Cardiac fibroblast (primary cell): ENCODE data around the gene CNTLN.
"Not testable (repeated sequence)": the region's sequence is repeated elsewhere in the genome, so short reads cannot be mapped to it uniquely, and the experiment has no call there.

ENCODE experiments used
- DNase-seq, 2 donors: peaks; one replicate each; pipeline versions ENCODE4 v3.0.0 to v3.0.0-alpha.2; 2010; ENCODE audit warnings: low read depth in 2 of 2
- H3K4me3 ChIP-seq, 2 donors: replicated peaks in 1 of 2; 1 replicate in 1 of 2; 2 replicates in 1 of 2; pipeline ENCODE4 v1.5.1; 2011; ENCODE audit warnings: low read depth in 2 of 2, low read length in 2 of 2, mild to moderate bottlenecking in 2 of 2, moderate library complexity in 1 of 2
- TF ChIP-seq, protein P1 (sequence below): IDR thresholded peaks from one replicate; pipeline ENCODE4 v1.5.1; 2011; ENCODE audit warnings: low read depth, mild to moderate bottlenecking, low read length, inconsistent platforms

Gene CNTLN

DNA sequence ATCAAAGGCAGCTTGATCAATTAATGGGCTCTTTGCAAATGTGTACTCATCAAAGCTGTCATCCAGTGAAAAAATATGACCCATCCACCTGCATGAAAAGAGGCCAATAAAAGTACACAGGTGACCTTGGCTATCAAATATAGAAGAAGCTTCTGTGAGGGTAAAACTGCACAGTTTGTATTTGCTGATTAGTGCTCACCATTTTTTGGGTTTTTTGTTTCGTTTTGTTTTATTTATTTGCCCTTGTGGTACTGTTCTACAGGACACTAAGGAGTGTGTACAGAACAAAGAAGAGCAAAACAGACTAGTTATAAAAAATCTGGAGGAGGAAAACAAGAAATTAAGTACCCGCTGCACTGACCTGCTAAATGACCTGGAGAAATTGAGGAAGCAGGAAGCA is 101.3 kb downstream of the CNTLN start:
- no peak overlapping the region for H3K4me3 ChIP-seq
- no peak for DNase-seq
- TF ChIP-seq, protein P1, sequence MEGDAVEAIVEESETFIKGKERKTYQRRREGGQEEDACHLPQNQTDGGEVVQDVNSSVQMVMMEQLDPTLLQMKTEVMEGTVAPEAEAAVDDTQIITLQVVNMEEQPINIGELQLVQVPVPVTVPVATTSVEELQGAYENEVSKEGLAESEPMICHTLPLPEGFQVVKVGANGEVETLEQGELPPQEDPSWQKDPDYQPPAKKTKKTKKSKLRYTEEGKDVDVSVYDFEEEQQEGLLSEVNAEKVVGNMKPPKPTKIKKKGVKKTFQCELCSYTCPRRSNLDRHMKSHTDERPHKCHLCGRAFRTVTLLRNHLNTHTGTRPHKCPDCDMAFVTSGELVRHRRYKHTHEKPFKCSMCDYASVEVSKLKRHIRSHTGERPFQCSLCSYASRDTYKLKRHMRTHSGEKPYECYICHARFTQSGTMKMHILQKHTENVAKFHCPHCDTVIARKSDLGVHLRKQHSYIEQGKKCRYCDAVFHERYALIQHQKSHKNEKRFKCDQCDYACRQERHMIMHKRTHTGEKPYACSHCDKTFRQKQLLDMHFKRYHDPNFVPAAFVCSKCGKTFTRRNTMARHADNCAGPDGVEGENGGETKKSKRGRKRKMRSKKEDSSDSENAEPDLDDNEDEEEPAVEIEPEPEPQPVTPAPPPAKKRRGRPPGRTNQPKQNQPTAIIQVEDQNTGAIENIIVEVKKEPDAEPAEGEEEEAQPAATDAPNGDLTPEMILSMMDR: no peak

DNA sequence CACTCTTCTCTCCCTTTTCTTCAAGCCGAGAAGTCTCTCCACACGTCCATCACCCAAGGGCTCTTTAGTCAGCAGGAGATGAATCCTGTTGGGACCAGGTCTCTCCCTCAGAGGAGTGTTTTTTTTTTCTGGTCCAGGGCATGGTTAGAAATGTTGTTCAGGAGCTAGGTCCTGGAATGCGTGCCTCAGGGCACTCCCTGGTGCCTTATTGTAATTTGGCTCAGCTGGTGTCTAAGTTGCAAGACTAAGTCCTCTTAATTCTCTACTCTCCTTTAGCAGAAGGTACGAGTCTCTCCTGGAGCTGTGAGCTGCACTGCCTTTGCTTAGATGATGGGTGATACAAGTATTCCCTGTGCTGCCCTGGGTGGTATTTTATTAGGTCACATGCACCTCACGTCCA is 111.9 kb downstream of the CNTLN start:
- no peak for DNase-seq
- TF ChIP-seq, protein P1: no peak
- no peak overlapping the region for H3K4me3 ChIP-seq

DNA sequence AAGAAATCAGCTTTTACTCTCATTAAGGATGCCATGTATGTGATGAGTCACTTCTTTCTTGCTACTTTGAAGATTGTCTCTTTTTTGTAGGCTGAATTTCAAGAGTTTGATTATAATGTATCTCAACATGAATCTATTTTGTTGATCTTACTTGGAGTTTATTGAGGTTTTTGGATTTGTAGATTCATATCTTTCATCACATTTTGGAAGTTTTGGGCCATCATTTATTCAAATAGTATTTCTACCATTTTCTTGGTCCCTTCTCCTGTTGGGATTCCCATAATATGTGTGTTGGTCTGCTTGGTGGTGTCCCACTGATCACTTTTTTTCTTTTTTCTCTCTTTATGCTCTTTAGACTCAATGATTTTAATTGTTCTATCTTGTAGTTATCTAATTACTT is 116.3 kb downstream of the CNTLN start:
- no peak overlapping the region for H3K4me3 ChIP-seq
- no peak for DNase-seq
- TF ChIP-seq, protein P1: no peak

DNA sequence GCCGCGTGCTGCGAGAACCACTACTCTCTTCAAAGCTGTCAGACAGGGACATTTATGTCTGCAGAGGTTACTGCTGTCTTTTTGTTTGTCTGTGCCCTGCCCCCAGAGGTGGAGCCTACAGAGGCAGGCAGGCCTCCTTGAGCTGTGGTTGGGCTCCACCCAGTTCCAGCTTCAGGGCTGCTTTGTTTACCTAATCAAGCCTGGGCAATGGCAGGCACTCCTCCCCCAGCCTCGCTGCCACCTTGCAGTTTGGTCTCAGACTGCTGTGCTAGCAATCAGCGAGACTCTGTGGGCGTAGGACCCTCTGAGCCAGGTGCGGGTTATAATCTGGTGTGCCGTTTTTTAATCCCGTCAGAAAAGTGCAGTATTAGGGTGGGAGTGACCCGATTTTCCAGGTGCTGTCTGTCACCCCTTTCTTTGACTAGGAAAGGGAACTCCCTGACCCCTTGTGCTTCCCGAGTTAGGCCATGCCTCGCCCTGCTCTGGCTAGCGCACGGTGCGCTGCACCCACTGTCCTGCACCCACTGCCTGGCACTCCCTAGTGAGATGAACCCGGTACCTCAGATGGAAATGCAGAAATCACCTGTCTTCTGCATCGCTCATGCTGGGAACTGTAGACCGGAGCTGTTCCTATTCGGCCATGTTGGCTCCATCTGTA is 133.8 kb downstream of the CNTLN start:
- not testable (repeated sequence) for H3K4me3 ChIP-seq, DNase-seq

DNA sequence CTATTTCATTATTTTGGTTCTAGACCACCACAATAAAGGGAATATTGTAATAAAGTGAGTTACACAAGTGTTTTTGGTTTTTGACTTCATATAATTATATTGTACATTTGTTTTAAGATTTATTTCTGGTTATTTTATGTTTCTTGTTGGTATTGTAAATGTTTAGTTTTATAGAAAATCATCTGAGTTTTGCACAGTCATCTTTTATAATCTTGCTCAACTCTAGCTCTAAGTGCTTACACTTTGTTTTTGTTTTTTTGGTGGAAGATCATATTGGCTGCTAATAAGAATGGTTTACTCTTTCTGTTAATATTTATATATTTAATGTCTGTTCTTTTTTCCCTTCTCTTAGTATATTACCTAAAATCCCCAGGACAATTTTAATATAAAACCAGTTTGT is 135.0 kb downstream of the CNTLN start:
- DNase-seq: peak in 1 of 2 donors; percentile 4
- H3K4me3 ChIP-seq: no peak overlapping the region
- TF ChIP-seq, protein P1: no peak

DNA sequence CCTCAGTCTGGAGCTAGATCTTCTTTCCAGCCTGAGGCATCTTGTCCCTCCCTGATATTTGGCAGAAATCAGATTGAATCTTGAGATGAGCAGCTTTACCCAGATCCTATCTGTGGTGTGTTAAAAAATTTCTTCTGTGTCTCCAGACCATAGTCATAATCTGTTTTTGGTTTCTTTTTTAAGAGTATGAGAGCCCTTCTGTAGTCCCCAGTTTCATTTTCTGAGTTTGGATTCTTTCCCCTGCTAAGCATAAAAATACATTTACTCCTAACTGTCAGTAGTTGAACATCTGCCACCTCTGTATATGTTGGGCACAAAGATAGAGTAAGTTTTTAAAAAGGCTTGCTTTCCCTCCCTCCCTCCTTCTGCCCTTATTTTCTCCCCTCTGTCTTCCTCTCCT is 137.7 kb downstream of the CNTLN start:
- TF ChIP-seq, protein P1: no peak
- H3K4me3 ChIP-seq: no peak overlapping the region

DNA sequence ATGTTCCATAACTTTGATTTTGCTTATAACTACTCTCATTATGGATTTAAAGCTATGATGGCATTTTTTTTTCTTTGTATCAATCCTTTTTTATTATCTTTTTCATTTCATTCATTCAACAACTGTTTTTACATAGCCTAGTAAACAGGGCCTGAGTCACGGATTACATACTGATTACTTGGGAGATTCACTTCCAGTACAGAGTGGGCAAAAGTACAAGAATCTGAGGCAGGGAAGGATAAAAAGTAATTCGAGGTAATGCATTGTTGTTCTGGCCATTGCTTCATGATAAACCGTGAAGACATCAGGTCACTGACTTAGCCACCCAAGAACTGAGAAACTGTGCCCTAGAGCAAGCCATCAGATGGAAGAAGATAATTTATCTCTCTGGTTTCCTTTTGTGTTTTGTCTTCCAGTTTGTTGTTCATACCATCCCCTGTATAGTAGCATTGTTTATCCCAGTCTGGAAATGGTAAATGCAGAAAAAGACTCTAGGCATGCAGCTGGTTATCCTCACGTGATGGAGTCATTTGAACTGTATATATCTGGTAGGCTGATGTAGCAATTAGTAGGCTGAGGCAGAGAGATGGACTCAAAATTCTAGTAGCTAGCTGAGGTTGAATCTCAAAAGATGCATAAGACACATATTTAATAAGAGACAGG is 145.6 kb downstream of the CNTLN start:
- TF ChIP-seq, protein P1: no peak
- H3K4me3 ChIP-seq: no peak overlapping the region
- peak; percentile 66 to 74 for DNase-seq

More for the DNA sequence above, 137.7 kb downstream of the CNTLN start:
- peak in 1 of 2 donors; percentile 5 for DNase-seq

DNA sequence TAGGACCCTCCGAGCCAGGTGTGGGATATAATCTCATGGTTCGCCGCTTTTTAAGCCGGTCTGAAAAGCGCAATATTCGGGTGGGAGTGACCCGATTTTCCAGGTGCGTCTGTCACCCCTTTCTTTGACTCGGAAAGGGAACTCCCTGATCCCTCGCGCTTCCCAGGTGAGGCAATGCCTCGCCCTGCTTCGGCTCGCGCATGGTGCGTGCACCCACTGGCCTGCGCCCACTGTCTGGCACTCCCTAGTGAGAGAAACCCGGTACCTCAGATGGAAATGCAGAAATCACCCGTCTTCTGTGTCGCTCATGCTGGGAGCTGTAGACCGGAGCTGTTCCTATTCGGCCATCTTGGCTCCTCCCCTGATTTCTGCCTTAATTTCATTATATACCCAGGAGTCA is 155.8 kb downstream of the CNTLN start:
- H3K4me3 ChIP-seq, DNase-seq: not testable (repeated sequence)
